Renal cortex interstitium (tissue), 11 donors: Measurements from ENCODE around the gene UBTD1. TPM values are rescaled to one million over a fixed set of nuclear protein-coding genes. Genes with fewer than 3 reads are reported as not detected.
"Not testable (repeated sequence)": the region's sequence is repeated elsewhere in the genome, so short reads cannot be mapped to it uniquely, and the experiment has no call there.

Source experiments
- DNase-seq, 11 donors: peaks; one replicate each; pipeline ENCODE4 v3.0.0-alpha.2; 2013; ENCODE audit warnings: low read depth in 9 of 11, low spot score in 4 of 11; ENCODE audit errors: extremely low read depth in 1 of 11
- polyA plus RNA-seq, 3 donors: library from polyadenylated mRNA; unstranded; fragments of 120-200 nt; gene quantifications; one replicate each; pipeline ENCODE4 v1.2.1, GENCODE V29; 2013; ENCODE audit not compliant: insufficient read length in 3 of 3

Gene UBTD1
- polyA plus RNA-seq, 3 donors, result 6.8 to 11.7 (median 9.8) TPM

DNA sequence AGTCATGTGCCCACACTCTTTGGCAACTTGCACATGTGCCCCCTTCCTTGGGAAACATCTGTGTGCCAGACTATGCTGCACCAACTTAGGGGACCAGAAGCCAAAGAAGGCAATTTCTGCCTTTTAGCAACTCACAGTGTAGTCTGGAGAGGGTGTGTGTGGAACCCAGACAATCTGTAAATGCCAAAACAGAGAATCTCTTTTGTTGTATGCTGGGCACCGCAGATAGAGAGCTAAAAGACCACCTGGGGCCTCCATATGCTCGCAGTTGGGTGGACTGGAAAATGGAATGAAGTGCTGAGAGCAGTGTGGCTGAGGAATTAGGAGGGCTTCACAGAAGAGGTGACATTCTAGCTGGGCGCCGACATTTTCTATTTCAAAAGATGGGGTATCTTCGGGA lies 26.4 kb downstream of the UBTD1 start:
- DNase-seq, result no peak

DNA sequence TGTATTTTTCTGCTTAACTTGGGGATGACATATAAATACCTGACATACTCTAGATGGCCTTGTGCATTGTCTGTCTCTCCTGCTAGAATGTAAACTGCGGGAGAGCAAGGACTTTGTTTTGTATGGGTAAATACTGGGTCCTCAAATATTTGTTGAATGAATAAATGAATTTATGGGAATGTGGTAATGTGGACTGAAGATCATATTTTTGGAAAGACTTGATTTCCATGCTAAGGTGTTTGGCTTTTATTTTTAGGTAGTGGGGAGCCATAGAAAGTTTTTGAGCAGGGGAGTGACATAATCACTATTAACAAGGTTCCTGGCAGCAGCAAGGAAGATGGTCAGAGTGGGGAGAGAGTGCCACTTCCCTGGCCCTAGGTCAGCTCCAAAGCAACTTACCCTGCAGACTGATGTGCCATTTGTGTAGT lies 27.0 kb downstream of the UBTD1 start:
- DNase-seq, result no peak

DNA sequence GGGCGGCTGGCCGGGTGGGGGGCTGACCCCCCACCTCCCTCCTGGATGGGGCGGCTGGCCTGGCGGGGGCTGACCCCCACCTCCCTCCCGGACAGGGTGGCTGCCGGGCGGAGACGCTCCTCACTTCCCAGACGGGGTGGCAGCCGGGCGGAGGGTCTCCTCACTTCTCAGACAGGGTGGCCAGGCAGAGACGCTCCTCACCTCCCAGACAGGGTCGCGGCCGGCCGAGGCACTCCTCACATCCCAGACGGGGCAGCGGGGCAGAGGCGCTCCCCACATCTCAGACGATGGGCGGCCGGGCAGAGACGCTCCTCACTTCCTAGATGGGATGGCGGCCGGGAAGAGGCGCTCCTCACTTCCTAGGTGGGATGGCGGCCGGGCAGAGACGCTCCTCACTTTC lies 30.2 kb downstream of the UBTD1 start:
- not testable (repeated sequence) for DNase-seq

DNA sequence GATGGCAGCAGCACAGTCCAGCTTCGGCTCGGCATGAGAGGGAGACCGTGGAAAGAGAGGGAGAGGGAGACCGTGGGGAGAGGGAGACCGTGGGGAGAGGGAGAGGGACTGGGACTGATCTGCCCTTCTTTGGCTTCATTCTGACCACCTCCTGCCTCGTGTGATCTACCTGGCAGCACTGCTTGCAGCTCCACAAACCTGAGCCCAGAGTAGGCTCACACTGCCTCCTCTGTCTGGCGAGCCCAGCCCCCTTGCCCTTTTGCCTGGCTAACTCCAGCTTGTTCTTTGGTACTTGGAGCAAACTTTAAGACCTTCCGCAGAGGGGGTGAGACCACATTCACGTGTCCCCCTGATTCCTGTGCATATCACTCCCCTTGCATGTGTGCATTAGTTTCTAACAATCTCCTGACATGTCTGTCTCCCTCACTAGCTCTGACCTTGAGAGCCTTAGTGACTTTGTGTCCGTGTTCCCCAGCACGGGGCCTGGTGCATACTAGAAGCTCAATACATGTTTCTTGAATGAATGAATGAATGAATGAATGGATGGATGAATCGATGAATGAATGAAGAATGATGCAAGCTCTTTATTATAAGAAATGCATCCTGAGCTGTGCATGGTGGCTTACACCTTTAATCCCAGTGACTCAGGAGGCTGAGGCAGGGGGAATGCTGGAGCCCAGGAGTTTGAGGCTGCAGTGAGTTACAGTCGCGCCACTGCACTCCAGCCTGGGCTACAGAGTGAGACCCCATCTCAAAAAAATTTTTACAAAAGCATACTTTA lies 31.2 kb downstream of the UBTD1 start:
- DNase-seq, result no peak

DNA sequence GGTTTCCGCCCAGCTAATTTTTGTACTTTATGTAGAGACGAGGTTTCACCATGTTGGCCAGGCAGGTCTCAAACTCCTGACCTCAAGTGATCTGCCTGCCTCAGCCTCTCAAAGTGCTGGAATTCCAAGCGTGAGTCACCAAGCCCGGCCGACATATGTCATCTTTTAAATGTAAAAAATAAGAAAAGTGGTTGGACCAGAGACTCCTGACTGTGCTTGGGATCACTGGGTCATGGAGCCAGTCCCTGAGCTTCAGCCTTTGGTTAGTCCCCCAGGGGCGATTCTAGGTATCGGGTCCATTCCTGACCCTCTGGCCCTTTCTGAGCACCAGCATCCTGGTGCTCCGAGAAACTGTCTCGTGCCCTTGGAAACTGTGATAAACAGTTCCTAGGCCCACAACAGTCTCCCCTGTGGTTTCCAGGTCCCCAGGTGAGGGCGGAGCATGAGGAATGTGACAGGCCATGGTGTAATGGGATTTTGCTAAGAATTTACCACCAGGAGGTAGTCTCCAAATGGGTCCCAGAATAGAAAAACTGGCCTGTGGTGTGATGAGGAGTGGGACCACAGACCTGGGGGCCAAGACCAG lies 32.8 kb downstream of the UBTD1 start:
- DNase-seq, result no peak

DNA sequence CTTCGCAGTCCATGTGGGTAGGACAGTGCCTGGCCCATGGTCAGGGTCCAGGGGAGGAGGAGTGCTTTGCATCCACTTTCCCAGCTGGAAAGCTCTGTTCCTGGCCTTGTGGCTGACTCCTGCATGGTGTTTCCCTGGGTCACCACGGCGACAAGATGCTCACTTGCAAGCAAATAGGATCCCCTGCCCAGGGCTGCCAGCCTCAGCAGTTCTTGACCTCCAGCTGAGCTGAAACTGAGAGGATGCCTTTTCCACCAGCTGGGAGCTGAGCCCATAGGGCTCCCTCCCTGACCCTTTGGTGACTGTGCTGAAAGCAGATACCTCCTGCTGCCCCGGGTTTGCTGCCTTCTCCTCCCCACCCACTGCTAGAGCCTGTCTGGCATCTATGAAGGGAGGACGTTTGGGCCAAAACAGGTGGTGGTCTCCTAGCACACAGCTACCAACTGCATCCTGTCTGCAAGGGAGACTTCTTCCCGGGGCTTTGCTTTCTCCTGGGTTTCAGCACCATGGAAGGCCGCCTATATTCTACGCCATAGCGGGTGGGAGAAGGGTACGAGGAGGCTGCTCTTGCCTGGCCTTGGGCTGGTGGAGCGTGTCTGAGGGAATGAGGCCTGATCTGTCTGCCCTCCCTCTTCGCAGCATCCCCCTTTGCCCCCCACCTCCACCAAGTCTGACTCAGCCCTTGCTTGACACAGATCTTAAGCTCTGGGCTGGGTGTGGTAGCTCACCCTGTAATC lies 34.4 kb downstream of the UBTD1 start:
- no peak for DNase-seq

DNA sequence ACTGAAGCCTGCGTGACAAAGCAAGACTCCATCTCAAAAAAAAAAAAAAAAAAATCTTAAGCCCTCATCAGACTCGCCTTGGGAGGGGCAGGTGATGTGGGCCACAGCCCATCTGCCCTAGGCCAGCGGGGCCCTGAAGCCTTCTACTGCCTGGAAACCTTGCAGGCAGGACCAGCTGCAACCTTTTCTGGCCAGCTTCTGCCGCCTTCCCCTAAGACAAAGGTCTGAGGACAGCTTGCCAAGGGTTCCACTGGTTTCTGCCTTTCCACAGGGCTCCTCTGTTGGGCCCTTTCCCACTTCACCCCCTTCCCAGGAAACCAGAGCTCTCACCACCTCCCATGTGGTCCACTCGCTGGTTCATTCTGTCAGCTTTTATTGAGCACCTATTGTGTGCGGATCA lies 35.2 kb downstream of the UBTD1 start:
- no peak for DNase-seq

DNA sequence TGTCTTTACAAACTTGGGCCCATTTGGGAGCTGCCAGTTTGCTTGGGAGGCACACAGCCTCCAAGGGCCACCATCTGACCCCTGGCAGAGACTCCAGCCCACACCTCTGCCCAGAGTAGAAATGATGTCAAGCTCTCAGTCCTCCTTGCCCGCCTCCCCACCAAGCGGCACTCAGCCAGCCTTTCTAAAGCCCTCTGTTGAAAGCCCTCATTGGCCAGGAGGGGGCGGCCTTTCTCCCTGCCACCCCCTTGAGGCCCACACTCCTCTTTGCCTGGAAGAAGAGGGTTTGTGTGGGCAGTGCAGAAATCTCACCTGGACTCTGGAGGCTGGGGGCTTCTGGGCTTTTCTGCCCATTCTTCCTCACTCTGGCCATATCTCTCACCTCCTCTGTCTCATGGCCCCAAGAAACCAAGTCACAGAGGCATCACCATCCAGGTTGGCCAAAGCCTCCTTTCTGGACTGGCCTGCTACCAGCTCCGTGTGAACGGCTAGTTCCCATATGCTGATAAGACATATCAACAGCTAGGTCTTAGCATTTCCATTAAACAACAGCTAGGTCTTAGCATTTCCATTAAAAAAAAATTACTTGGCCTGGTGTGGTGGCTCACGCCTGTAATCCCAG lies 36.1 kb downstream of the UBTD1 start:
- no peak for DNase-seq

DNA sequence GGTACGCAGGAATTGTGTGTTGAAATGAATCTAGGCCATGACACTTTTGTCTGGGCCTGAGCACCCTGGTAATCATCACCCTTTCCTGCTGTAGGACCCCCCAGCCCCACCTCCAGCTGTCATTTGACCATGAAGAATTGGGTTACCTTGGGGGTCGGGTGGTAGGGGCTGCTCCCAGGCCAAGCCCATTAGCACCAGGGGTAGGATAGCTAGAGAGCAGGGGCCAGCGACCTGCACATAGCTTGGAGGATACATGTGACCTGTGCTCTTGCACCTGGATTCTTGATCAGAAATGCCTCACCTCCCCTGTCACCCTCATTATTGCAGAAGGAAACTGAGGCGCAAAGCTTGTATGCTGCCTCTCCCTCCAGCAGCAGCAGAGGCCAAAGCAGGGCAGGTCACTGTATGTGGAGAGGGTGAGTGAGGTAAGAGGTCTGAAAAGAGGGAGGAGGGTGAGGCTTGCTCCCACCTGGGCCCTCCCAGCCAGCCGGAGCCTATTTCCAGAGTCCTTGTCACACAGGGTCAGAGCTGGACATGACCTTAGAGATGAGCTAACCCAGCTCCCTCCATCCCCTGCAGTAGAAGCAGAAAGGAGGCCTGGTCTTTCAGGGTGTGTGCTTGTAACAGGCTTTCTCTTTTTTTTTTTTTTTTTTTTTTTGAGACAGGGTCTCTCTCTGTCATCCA lies 38.6 kb downstream of the UBTD1 start:
- no peak for DNase-seq

DNA sequence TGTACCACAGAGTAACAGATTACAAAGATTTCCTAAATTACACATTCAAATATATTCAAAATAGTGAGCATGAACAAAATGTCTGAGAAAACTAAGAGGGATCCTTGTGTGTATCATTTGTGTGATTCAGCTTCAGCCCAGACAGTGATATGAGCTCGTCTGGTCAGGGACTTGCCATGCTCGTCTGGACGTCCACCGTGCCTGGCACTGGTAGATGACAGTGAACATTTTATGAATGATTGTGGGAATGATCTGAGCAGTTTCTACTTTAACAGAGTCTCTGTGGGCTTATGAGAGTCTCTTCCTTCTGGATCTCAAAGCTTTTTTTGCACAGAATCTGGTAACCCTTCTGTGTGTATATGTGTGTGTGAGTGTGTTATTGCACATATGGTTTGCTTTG lies 39.7 kb downstream of the UBTD1 start:
- DNase-seq, result no peak

DNA sequence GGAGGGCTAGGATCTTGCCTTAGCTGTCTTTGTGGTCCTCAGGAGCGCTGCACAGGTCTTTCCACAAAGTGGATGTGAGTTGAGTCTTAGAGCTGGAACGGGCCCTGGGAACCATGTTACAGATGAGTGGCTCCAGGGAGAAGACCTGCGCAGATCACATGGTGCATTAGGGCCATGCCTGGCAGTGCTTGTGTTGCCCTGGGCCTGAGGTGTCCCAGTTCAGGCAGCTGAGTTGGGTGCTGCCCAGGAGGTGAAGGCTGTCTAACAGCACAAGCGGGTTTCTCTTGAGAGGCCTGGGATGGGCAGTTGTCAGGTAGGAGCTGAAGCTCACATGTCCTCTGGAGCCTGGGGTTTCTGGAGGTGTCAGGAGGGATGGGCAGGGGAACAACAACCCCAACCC lies 40.1 kb downstream of the UBTD1 start:
- no peak for DNase-seq

DNA sequence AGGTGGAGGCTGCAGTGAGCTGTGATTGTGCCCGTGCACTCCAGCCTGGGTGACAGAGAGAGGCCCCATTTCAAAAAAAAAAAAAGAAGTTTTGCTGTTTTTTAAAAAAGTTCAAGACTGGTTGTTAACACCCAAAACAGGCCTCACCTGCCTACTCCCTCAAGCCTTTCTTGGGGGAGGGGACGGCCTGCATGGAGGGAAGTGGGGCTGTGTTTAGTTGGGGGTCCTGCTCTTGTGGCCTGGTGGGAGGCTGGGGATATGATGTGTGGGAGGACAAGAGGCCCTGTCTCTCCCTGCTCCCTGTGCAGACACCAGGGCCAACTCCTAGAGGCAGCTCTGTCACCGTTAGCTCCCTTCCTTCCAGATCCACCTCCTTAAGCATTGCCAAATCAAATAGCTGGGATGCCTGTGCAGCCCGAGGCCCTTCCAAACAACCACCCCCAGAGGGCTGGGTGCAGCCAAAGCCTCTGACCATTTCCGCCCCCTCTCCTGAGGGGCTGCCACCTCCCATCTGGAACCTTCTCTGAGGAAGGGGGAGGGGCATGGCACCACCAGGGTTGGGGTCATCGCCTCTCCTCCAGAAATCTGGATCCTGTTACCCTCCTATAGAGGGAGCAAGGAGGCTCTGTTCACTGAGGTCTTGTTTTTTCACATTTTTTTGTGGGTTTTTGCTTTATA lies 40.9 kb downstream of the UBTD1 start:
- no peak for DNase-seq

DNA sequence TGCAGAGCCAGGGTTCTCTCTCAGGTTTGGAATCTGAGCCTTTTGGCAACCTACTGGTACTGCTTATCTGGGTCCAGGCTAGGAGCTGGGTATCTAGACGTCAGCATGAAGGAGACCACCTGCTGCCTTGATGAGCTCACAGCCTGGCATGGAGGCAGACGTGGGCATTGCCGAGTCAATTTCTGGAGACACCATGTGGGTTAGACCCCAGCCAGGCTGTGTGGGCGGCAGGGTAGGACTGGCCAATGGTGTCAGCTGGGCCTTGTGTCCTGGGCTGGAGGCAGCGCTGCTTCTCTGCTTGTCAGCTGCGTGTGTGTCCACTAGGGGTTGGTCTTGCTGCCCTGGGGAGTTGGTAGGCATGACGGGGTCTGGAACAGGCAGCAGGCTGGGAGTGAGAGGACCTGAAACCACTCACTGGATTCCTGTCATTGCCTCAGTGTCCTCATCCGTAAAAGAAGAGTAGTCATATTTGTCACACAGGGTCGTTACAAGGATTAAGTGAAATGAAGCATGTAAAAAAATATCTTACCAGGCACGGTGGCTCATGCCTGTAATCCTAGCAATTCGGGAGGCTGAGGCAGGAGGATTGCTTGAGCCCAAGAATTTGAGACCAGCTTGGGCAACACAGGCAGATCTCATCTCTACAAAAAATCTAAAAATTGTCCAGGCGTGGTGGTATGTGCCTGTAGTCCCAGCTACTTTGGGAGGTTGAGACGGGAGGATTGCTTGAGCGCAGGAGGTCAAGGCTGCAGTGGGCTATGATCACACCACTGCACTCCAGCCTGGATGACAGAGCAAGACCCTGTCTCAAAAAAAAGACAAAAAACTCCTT lies 42.2 kb downstream of the UBTD1 start:
- DNase-seq, result no peak

DNA sequence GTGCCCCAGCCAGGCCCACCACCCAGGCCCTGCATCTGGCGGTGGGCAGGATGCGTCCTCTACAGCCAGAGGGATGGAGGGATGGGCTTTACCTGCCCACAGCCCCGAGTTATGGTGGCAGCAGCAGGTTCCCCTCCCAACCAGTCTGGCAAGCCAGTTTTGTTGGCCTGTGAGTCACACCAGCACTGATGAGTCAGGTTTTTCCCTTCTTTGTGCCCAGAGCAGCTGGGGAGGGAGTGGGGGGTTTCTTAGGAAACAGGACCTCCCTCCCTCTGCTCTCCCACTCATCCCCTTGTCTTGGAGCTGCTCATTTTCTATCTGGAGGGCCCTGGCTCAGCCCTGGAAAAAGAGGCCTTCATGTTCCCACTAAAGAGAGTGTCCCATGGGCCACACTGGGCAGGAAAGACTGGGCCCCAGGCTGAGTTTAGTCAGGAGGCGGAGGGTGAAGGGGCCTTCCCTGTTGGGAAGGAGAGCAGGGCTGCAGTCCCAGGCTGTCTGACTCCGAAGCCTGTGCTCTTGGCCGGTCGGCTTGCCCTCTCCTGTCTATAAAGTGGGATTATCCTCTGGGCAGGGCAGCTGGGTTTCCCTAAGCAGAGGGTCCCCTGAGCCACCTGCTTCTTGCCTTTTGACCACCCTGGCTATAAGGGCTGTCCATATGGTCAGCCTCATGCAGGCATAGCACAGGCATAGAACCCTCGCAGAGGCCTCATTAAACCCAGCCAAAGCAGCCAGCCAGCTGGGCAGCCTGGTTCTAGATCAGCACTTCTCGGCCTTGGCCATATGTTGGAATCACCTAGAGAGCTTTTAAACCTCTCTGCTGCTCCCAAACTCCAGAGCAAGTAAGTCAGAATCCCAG lies 43.7 kb downstream of the UBTD1 start:
- no peak for DNase-seq

DNA sequence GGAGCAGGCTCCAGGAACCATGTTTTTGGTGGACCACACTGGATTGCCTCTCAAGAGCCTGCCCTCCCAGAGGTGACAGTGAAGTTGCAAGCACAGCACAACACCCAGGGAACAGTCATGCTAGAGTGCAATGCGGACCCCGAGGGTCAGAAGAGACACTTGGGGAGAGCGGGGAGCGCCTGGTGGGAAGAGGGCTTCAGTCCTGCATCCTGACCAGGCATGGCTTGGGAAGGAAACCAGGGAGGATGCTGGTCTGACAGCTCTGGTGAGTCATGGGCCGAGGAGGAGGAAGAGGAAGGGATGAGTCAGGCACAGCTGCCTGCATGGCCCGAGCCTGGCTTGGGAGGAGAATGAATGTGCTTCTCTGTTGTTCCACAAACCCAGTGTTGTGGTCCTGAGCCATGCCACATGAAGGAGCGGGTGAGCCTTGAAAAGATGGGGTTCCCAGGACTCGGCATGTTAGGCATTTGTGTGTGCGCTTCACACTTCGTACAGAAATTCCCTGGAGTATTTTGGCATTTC lies 44.4 kb downstream of the UBTD1 start:
- DNase-seq, result no peak

DNA sequence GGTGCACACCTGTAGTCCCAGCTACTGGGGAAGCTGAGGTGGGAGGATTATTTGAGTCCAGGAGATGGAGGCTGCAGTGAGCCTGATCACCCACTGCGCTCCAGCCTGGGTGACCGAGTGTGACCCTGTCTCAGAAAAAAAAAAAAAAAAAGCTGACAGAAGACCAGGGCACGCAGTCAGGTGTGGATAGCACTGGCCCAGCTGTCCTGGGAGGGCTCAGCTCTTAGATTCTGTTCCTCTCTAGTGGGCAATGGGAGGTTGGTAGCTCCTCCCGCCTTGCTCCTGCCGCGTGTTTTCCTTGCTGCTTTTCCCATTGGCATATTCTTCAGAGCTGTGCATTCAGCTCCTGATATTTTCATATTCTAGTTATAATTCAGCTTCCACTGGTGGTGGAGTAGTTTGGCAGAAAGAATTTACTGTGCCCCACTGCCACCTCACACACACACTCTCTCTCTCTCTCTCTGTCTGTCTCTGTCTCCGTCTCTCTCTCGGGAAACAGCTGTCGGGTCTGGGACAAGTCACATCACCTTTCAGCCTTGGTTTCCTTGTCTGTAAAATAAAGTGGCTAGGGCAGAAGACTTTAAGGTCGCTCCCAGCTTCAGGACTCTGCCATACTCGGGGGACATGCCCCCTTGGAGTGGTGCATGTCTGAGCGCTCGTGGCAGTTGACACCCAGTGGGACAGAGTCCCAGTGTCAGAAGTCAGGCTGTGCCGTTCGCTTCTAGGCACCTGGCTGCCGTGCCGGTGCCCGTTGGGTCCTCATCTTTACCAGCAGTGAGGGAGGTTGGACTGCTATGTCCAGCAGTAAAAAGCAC lies 47.9 kb downstream of the UBTD1 start:
- DNase-seq, result no peak
